ENCODE measurements around the gene AGPAT2. TPM values are rescaled to one million over a fixed set of nuclear protein-coding genes. Genes with fewer than 3 reads are reported as not detected.

Gene AGPAT2
- total RNA-seq: 76.5 TPM

DNA sequence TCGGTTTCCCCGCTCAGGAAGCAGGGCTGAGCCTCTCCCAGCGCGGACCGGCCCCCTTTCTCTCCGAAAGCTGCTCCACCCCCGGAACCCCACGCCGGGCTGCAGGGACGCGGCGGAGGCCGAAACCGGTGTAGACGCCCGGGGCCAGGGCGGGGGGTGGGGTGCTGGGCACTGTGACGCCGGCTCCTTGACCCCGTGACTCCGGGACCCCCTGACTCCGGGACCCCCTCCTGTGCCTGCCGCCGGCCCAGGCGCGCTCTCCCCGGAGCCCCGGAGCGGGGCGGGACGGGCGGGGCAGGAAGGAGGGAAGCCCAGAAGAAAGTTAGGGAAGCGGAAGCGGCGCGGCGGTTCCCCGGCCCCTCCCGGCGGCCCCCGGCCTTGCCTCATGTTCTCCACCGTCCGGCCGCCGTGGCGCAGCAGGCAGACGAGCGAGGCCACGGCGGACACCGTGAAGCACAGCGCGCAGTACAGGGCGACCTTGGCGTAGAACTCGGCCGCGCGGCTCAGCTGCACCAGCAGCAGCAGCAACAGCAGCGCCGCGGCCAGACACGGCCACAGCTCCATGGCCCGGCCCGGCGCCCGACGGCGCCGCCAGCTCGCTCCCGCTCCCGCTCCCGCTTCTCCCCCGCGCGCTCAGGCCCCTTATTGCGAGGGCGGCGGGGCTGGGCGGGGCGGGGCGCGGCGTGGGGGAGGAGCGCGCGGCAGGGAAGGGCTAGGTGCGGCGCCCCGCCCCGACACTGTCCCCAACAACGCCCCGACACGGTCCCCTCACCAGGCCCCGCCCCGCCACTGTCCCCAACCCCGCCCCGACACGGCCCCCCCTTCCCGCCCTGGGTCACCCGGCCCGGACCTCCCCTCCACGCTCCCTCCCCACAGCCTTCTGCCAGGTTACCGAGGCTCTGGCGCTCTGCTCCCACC, at the start of gene AGPAT2:
TSS of gene AGPAT2 (minus strand) at position 664 of the 918 bp plus-strand sequence. CDS start at position 564, 100 bp downstream.
- peak; percentile 21 to 71 (median 69) for DNase-seq (ENCODE audit: low read depth in 2 of 3, low spot score in 2 of 3)

DNA sequence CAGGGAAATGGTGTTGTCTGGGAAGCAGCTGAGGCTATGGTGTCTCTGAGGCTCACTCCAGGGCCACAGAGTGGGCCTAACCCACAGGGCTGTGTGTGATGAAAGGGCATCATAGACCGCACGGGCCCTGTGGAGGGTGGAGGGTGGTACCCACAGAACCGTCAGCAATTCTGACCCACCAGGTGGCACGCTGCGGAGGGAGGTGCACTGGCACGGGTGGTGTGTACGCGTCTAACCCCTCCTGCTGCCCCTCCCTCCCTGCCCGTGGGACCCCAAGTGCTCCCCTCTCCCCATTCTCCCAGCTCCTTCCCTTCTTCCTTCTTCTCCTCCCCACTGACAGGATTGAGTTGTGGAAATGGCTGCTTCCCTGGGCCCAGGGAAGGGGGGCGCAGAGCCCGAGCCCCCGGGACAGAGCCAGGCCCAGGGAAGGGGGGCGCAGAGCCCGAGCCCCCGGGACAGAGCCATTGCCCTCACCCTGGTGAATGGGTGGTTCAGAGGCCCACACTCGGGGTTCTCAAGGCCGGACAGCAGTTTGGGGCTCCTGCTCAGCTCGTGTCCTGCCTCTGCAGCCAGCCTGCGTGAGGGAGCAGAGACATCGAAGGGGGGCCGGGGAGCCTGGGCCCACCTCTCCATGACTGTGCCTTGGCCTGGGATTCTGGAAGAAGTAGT, 48.7 kb upstream of the AGPAT2 start:
- DNase-seq (ENCODE audit: low read depth in 2 of 3, low spot score in 2 of 3): no peak

DNA sequence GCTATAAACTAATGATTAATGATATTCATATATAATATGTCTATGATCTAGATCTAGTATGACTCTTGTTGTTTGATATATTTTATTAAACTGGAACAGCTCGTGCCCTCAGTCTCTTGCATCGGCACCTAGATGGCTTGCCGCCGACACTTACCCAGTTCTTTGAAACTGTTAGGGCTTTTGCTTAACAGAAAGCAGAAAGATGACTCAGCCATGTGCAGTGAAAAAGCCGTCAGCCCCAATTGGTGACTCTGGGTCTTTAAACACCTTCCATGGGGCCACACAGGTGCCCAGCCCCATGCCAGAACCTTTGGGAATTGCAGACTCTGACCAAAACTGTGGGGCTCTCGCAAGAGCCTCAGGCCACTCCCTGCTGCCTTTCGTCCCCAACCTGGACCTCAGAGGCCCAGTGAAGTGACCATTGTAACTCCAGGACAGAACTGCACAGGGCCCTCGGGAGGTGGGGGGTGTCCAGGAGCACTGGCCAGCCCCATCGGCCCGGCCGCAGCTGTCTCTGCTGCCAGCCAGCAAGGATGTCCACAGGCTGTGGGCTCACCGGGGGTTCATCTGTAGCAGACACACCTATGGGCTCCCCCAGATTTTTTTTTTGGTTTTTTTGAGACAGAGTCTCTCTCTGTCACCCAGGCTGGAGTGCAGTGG, 47.7 kb upstream of the AGPAT2 start:
- DNase-seq (ENCODE audit: low read depth in 2 of 3, low spot score in 2 of 3): no peak

DNA sequence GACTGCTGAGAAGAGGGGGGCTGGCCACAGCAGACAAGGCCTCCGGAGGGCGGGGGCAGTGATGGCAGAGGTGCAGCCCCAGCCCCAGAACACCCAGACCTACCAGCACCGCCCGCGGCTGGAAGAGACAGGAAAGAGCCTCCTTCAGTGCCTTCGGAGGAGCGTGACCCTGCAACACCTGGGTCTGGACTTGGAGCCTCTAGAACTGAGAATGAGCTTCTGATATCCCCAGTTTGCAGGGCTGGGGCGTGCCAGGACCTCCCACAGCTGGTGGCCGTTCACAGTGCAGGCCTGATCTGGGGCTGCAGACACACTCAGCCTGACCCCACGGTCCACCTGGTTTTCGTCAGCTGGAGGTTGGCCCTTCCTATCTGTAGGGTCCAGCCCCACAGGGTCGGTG, 46.4 kb upstream of the AGPAT2 start:
- DNase-seq (ENCODE audit: low read depth in 2 of 3, low spot score in 2 of 3): no peak

DNA sequence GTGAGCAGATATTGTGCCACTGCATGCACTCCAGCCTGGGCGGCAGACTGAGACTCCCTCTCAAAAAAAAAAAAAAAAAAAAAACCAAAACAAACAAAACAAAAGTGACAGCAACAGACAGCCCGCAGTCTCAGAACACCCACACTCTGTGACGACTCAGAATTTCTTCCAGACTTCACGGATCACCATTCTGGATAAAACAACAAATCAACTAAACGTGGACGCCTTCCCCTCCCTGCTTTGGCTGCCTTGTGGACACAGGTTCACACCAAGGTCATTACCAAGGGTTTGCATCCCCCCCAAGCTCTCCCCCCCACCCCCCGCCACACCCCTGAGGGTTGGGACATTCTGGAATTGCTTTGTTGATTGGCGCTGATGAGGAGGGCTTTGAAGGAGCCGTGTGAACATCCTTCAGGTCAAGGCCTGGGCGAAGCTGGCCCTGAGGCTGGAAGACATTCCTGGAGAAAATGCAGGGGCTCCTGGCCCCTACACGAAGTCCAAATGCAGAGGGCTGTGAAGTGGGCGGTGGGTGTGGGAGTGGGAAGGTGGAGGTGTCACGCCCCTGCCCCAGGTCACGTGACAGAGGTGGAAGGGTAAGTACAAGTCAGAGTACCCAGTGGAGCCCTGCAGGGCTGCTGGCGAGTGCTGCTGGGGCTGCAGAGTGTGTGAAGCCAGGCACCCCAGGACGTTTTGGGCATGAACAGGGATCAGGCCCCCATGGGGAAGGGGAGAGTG, 45.4 kb upstream of the AGPAT2 start:
- no peak for DNase-seq (ENCODE audit: low read depth in 2 of 3, low spot score in 2 of 3)

DNA sequence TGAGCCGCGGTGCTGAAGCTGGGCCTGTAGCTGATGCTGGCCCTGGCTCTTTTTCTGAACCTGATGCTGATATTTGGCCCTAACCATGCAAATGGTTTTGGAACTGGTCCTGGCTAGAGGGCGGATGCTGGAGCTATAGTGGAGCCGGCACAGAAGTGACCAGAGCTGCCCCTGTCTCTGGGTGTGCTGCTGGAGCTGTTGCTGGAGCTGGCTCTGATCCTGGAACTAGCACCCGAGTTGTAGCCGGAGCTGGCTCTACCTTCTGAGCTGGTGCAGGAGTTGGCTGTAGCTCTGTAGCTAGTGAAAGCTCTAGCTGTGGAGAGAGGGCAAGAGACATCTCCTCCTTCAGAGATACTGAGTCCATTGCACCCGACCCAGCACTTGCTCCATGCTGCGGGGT, 42.7 kb upstream of the AGPAT2 start:
- no peak for DNase-seq (ENCODE audit: low read depth in 2 of 3, low spot score in 2 of 3)

DNA sequence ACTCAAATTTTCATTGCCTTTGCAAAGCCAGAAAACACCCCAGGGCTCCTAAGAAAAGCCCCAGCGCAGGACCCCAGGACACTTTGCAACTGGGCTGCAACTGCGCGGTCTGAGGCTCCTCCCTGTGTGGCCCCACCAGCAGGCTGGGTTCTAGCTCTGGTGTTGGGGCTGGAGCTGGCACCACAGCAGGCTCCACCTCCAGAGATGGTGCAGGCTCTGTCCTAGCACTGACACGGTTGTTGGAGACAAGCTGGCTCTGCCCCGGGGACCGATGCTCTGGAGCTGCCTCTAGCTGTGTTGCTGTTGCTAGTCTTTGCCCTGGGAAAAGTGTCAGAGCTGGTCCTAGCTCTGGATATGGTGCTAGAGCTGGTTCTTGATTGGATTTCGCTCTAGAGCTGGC, 41.9 kb upstream of the AGPAT2 start:
- no peak for DNase-seq (ENCODE audit: low read depth in 2 of 3, low spot score in 2 of 3)

DNA sequence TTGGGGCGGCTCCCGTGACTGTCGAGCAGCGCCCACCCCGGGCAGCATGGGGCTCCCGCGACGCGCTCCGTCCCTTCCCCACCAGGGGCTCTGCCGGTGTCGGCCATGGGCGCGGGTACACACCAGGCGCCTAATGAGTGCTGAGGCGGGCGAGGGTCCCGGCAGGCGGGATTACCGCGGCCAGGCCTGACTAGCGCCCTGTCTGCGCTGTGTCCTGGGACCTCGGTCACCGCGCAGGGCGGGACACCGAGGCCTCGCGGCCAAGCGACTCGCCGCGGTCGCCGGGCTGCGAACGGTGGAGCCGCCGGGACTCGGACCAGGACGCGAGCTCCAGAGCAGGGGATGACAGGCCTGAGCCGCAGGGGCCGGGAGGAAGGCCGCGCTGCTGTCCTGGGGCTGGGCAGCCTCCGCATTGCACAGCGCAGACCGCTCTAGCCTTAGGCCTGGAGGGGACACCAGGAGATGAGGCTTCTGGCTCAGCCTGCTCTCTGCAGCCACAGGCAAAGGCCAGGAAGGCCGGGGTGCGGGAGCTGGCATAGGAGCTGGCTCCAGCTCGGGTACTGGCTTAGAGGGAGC, 41.4 kb upstream of the AGPAT2 start:
- DNase-seq (ENCODE audit: low read depth in 2 of 3, low spot score in 2 of 3): no peak

DNA sequence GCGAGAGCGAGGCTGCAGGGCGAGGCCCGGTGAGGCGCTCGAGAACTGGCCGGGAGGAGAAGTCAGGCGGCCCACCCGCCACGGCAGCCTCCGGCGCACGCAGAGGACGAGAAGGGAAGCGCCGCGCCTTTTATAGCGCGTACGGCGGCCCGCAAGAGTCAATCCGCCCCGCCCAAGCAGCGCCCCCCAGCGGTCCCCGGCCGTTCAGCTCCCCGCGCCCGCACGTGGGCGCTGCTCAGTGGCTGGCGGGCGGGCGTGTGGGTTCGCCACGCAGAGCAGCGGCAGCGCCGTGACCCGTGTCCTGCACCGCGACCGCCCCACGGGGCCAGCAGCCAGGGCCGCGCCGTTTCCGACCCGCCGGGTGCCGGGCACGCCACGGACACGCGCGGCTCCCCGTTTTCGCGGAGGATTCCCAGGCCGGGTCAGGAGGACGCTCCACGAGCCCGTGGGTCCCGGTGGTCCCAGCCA, 40.9 kb upstream of the AGPAT2 start:
- peak; percentile 88 to 96 (median 88) for DNase-seq (ENCODE audit: low read depth in 2 of 3, low spot score in 2 of 3)

DNA sequence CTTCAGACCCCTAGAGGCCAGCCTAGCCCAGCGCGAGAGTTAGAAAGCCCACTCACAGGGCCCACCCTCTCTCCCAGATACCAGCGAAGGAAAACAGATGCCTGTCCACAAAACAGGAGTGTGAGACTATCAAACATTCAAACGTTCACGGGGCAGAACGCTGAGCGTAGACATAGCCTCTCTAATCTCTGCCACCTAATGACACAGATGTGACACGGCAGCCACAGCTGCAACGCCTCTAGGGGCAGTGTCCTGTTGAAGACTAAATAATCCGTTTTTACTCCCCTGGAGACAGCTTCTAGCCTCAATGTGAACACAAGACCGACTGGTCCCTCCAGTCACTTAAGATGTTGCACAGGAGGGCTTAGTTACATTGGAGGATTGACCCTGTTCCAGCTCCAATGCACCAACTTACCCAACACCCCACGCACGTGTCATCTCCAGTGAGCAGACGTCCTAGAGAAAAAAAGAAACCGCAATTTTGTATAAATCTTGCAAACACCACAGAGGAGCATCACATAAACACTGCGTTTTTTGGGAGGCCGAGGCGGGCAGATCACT, 39.5 kb upstream of the AGPAT2 start:
- DNase-seq (ENCODE audit: low read depth in 2 of 3, low spot score in 2 of 3): peak in 2 of 3 donors; percentile 70 to 80

DNA sequence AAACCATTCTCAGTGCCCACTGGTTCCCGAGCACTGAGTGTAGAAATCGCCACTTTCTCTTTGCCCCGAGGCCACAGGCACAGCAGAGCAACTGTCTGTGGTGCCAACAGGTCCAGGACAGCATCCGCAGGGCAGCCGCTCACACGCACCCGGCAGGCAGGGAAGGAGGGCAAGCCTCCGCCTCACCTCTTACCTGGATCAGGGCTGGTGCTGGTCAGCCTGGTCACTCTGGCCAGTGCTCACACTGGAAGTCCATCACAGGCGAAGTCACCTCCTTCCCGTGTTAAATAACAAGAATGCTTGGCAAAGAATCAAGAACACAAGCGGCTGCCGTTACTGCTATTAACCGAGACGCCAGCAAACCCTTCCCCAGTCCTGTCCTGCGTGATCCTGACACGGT, 38.9 kb upstream of the AGPAT2 start:
- no peak for DNase-seq (ENCODE audit: low read depth in 2 of 3, low spot score in 2 of 3)

DNA sequence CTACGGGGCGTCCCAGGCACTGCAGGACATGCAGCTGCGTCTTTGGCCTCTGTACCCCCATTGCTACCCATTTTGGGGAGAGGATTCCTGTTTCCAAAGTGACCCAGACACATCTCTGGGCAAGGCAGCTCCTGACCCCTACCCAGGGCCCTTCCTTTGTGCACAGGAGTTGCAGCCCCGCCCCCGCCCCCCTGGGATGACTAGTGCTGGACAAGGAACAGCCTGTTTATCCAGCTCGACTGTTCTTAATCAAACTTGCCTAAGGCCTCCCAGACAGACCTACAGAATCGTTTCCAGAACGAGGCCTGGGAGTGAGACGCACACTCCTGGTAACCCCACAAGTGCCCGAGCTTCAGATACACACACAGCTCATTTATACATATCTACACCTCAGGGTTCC, 38.4 kb upstream of the AGPAT2 start:
- no peak for DNase-seq (ENCODE audit: low read depth in 2 of 3, low spot score in 2 of 3)

DNA sequence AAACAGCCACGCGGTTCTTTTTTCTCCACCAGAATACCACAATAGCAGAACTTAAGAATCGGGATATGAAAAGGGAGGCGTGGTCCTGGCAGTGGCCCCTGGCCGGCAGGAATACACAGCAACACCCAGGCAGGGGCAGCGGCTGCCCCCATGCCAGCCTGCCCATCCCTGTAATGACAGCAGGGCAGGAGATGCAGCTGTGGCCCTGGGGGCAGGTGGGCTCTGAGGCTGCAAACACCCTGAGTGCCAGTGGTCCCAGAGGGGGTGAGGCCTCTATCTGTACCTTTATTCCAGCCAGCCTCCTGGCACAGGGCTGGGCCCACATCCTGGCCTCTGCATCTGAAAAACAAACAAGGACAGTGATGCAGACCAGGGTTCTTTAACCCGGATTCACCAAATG, 37.5 kb upstream of the AGPAT2 start:
- DNase-seq (ENCODE audit: low read depth in 2 of 3, low spot score in 2 of 3): no peak

DNA sequence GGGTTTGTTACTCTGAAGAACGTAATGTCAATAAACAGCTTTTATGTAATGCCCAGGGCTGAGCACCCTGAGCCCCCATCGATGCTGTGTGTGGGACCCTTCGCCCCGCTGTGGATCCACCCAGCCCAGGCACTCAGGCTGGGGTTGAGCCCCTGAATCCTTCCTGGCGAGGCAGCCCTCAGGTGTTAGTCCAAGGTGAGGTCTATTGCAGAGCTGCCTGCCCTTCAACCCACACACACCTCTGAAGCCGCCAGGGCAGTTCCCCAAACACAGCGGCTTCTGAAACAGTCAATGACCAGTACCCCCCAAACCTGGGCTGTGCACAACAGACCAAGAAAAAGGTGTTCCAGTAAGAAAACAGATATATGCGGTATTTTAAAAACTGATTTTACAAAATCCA, 36.7 kb upstream of the AGPAT2 start:
- no peak for DNase-seq (ENCODE audit: low read depth in 2 of 3, low spot score in 2 of 3)

DNA sequence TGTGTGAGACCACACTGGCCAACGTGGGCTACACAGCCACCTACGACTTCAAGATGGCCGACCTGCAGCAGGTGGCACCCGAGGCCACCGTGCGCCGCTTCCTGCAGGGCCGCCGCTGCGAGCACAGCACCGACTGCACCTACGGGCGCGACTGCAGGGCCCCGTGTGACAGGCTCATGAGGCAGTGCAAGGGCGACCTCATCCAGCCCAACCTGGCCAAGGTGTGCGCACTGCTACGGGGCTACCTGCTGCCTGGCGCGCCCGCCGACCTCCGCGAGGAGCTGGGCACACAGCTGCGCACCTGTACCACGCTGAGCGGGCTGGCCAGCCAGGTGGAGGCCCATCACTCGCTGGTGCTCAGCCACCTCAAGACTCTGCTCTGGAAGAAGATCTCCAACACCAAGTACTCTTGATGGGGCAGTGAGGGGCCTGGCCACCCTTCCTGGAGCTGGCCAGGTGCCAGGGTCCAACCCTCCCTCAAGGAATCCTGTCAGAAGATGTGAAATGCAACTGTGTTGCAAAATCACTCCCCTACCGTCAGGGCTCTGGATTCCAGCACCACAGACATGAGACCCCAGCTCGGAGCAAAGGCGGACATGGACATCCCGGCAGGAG, 36.2 kb upstream of the AGPAT2 start:
- DNase-seq (ENCODE audit: low read depth in 2 of 3, low spot score in 2 of 3): no peak

DNA sequence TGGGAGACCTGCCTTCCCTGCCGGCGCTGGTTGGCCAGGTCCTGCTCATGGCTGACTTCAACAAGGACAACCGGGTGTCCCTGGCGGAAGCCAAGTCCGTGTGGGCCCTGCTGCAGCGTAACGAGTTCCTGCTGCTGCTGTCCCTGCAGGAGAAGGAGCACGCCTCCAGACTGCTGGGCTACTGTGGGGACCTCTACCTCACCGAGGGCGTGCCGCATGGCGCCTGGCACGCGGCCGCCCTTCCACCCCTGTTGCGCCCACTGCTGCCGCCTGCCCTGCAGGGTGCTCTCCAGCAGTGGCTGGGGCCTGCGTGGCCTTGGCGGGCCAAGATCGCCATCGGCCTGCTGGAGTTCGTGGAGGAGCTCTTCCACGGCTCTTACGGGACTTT, 35.7 kb upstream of the AGPAT2 start:
- no peak for DNase-seq (ENCODE audit: low read depth in 2 of 3, low spot score in 2 of 3)

DNA sequence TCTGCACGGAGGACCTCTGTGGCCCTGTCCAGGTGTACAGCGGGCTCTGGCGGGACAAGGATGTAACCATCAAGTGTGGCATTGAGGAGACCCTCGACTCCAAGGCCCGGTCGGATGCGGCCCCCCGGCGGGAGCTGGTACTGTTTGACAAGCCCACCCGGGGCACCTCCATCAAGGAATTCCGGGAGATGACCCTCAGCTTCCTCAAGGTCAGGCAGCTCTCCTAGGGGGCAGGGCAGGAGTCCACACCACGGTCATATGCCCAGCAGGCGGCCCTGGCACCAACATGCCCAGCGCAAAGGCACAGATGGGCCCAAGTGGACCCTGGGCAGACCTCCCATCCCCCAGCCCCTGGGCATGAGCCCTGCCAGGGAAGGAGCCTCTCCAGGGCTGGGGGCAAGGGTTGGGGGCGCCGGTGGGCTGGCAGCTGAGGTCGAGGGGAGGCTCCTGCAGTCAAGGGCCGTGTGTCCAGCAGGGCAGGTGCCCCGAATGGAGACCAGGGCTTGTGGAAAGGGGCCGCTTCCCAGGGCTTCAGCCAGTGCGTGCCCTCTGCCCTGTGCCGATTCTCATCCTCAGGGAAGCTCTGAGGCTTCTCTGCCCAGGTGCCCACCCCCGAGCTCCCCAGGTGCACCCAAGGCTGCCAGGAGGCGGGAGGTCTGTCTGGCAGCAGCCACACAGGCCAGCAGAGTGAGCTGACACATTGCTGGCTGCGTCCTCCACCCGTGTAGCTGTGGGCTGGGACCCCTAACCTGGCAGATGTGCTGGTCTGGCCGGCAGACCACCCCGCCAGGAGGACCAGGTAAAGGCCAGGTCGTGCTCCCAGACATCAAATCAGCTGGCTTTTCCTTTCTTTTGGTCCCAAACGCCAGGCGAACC, 35.1 kb upstream of the AGPAT2 start:
- no peak for DNase-seq (ENCODE audit: low read depth in 2 of 3, low spot score in 2 of 3)

DNA sequence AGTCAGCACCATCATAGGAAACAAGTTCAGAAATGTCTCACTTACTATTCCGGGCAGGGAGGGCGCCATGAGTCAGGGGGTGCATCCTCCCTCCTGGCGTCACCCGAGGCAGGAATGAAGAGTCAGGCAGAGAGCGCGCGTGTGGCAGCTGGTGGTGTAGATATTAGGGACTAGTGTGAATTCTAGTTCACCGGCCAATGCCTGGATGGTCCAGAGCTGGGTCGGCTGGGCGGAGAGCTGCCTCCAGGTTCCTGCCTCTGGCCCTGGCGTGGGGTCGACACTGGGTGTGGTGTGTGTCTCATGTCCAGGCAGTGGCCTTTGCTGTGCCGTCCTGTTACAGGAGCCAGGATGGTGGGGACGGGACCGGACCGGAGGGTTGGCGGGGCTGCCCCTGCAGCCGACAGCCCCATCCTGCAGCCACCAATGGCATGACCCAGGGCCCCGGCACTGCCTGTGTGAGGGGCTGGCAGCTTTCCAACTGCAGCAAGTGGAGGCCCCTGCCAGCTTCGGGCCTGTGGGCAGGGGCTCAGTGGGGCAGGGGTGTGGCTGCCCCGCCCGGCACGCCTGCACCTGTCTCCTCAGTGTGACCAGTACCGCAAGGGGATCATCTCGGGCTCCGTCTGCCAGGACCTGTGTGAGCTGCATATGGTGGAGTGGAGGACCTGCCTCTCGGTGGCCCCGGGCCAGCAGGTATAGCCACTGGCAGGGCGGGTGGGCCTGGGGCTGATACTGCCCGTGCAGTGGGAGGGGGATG, 34.3 kb upstream of the AGPAT2 start:
- no peak for DNase-seq (ENCODE audit: low read depth in 2 of 3, low spot score in 2 of 3)

All from hematopoietic multipotent progenitor cell (in vitro differentiated cells).